Heart left ventricle (tissue), 16 donors: ENCODE results near the gene EEIG1. TPM values are rescaled to one million over a fixed set of nuclear protein-coding genes. Genes with fewer than 3 reads are reported as not detected.

Experiments used
- ATAC-seq, 4 donors: fragments of 200-7000 bp; cut with Tn5 transposase; one replicate each; pipeline ENCODE4 v1.9.1; 2020 to 2022; ENCODE audit warnings: moderate library complexity in 4 of 4, mild to moderate bottlenecking in 3 of 4, moderate number of reproducible peaks in 1 of 4
- DNase-seq, 5 donors: peaks; one replicate each; pipeline ENCODE4 v3.0.0-alpha.2; 2020
- H3K27ac ChIP-seq, 12 donors: fragments of 200-600 bp; sonication (generic) in 4 of 12; one replicate each; pipeline versions ENCODE4 v1.5.0 to v1.8.0; 2016 to 2022; ENCODE audit warnings: mild to moderate bottlenecking in 2 of 12
- H3K27me3 ChIP-seq, 9 donors: fragments of 200-600 bp; sonication (generic) in 2 of 9; one replicate each; pipeline versions ENCODE4 v1.5.1 to v1.8.0; 2016 to 2022; ENCODE audit warnings: mild to moderate bottlenecking in 3 of 9
- H3K36me3 ChIP-seq, 9 donors: fragments of 200-600 bp; sonication (generic) in 2 of 9; one replicate each; pipeline versions ENCODE4 v1.5.0 to v1.8.0; 2018 to 2022; ENCODE audit warnings: mild to moderate bottlenecking in 2 of 9
- H3K4me1 ChIP-seq, 12 donors: fragments of 200-600 bp; sonication (generic) in 4 of 12; one replicate each; pipeline versions ENCODE4 v1.5.0 to v1.8.0; 2016 to 2022; ENCODE audit warnings: mild to moderate bottlenecking in 3 of 12
- H3K4me3 ChIP-seq, 12 donors: fragments of 200-600 bp; sonication (generic) in 4 of 12; one replicate each; pipeline versions ENCODE4 v1.5.0 to v1.8.0; 2017 to 2022; ENCODE audit warnings: mild to moderate bottlenecking in 9 of 12, moderate library complexity in 4 of 12
- H3K9me3 ChIP-seq, 12 donors: fragments of 200-600 bp; sonication (generic) in 4 of 12; one replicate each; pipeline versions ENCODE4 v1.5.0 to v1.8.0; 2016 to 2022; ENCODE audit warnings: mild to moderate bottlenecking in 1 of 12
- POLR2A ChIP-seq, 2 donors: fragments of 450-650 bp; IDR thresholded peaks; one replicate each; pipeline ENCODE4 v1.6.1; 2017; ENCODE audit warnings: antibody characterized with exemption in 2 of 2, mild to moderate bottlenecking in 2 of 2, moderate library complexity in 2 of 2
- WGBS, 4 donors: extraction: QIAGEN DNeasy Blood & Tissue Kit in 2 of 4; methylation state at CpG; one replicate each; pipeline versions ENCODE4 v1.1.5 to v1.1.7; 2013 to 2018; 5-methylcytosine and 5-hydroxymethylcytosine counted together
- intact Hi-C, 10 donors: fragments of 100-400 bp; cut with DNase I; formaldehyde crosslinking; loops; one replicate each; pipeline versions ENCODE4 v1.11.1 to v1.14.2; 2022
- polyA plus RNA-seq, 2 donors: library from polyadenylated mRNA; stranded (reverse); fragments of 200-250 nt; gene quantifications; one replicate each; pipeline ENCODE4 v1.2.3, GENCODE V29; 2013
- total RNA-seq, 9 donors: library from RNA; depleted of rRNA in 2 of 9; stranded (reverse); fragments of >200 nt in 2 of 9; fragmentation: NEBNext Ultra II Directional in 3 of 9; extraction: Animal tissue kit (Norgen Biotek cat#: 25700) in 3 of 9; gene quantifications; one replicate each; pipeline versions ENCODE4 v1.1.0 to v1.2.4, GENCODE V29; 2016 to 2023
- TF ChIP-seq, protein P1 (sequence below), 12 donors: fragments of 200-600 bp; sonication (generic) in 4 of 12; IDR thresholded peaks; one replicate each; pipeline versions ENCODE4 v1.5.0 to v1.8.0; 2018 to 2022; ENCODE audit warnings: antibody characterized with exemption in 12 of 12, mild to moderate bottlenecking in 5 of 12
- donor health status: ischemic (EF 13 %, LVEDD 7.1; RV severe dilation, severe dysfunction).
- donor health status: healthy with polysubstance abuse.
- donor health status: DM: no; HTN: yes; CAD: no.
- donor health status: DM: no; HTN: no; CAD: no.
- donor health status: ischemic (EF 25% LVEDD 6.9; RV normal size, moderate dysfunction).
- donor health status: ischemic (EF 25% LVEDD 5.7; RV mildly dilated, moderate dysfunction).
- donor health status: healthy.
- donor health status: DM: yes; HTN: yes; CAD: no.
- donor health status: ischemic (EF 35%, LVEDD 5.7; RV mildly dilated, moderate dysfunction).
- donor health status: nonischemic (EF 11% LVEDD 7.7; RV severe dilation, severe dysfunction).
- donor health status: DM: yes; HTN: yes; CAD: no.
- donor health status: PGD.
- donor health status: ischemic (EF 29% LVEDD 5.4; RV normal size, mild dysfunction).
- donor health status: nonischemic (EF 23%, LVEDD 6.1; RV moderate dilation, normal function).

EEIG1 gene
- total and polyA plus RNA-seq, 11 donors, result 5.4 to 45.2 (median 20.1) TPM

DNA sequence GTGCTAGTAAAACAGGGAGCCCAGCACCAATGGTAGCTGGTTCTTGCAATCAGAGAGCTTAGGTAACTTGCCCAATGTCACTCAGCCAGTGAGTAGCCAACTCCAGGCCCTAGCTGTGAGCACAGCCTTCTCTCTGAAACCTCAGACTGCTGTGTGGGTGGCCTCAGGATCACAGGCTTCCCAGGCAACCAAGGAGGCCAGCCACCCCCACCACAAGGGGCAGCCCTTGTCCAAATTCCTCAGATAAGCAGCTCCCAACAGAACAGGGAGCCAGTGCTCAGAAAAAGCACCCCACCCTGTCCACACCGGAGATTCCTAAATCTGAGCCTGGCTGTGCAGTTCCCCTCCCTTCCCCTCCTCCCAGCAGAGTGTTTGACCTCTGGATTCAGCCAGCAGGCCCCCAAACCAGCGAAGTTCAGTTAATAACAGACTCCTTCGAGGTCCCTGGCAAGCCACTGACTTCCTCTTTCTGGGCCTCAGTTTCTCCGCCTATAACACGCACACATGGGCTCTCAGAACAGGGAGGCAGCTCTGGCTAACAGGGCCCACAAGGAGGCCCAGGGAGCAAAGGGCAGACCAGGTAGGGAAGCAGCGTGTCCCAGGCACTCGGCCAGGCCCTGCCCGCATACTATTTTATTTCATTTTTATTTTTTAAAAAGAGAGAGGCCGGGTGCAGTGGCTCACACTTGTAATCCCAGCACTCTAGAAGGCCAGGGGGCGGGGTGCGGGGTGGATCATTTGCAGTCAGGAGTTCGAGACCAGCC is 2.7 kb downstream of the EEIG1 start:
- 48 to 52% (median 51%) methylated on average over 12 of the region's 12 CpGs for WGBS, 4 donors
- H3K27ac ChIP-seq, result peak overlapping the region; percentile 70 to 96 (median 90)
- H3K27me3 ChIP-seq, result no peaks in the 10 kb centered on the region
- H3K4me1 ChIP-seq, result peaks cover 0 to 86% (median 74%) of the 10 kb centered on the region in 12 donors
- H3K9me3 ChIP-seq, result no peaks in the 10 kb centered on the region
- peak in 1 of 2 donors; percentile 14 for TF ChIP-seq POLR2A (IDR thresholded peaks at IDR 0.05)
- TF ChIP-seq, protein P1, sequence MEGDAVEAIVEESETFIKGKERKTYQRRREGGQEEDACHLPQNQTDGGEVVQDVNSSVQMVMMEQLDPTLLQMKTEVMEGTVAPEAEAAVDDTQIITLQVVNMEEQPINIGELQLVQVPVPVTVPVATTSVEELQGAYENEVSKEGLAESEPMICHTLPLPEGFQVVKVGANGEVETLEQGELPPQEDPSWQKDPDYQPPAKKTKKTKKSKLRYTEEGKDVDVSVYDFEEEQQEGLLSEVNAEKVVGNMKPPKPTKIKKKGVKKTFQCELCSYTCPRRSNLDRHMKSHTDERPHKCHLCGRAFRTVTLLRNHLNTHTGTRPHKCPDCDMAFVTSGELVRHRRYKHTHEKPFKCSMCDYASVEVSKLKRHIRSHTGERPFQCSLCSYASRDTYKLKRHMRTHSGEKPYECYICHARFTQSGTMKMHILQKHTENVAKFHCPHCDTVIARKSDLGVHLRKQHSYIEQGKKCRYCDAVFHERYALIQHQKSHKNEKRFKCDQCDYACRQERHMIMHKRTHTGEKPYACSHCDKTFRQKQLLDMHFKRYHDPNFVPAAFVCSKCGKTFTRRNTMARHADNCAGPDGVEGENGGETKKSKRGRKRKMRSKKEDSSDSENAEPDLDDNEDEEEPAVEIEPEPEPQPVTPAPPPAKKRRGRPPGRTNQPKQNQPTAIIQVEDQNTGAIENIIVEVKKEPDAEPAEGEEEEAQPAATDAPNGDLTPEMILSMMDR (IDR thresholded peaks at IDR 0.05), result peak in 4 of 12 donors; percentile 8 to 38 (median 34)
- intact Hi-C loops, result no loop called here
- ATAC-seq (peak; percentile 27 to 38 (median 32)), DNase-seq (peak; percentile 25 to 81 (median 68))
- peak overlapping the region in 10 of 12 donors; percentile 18 to 99 (median 84) for H3K4me3 ChIP-seq
- H3K36me3 ChIP-seq, result peaks cover 0 to 4% (median 0%) of the 10 kb centered on the region in 9 donors

GRCh38 chr9:127977009-127977883 is 3.5 kb downstream of the EEIG1 start:
- peak overlapping the region; percentile 70 to 96 (median 90) for H3K27ac ChIP-seq
- peaks cover 0 to 90% (median 82%) of the 10 kb centered on the region in 12 donors for H3K4me1 ChIP-seq
- H3K27me3 ChIP-seq, result no peaks in the 10 kb centered on the region
- H3K36me3 ChIP-seq, result peaks cover 0 to 4% (median 0%) of the 10 kb centered on the region in 9 donors
- DNase-seq, result peak in 2 of 5 donors; percentile 20 to 37
- H3K4me3 ChIP-seq, result peak overlapping the region in 10 of 12 donors; percentile 18 to 99 (median 84)
- intact Hi-C loops, result no loop called here
- ATAC-seq, result no peak
- TF ChIP-seq, protein P1 (IDR thresholded peaks at IDR 0.05), result no peak
- no peak for TF ChIP-seq POLR2A (IDR thresholded peaks at IDR 0.05)
- H3K9me3 ChIP-seq, result no peaks in the 10 kb centered on the region
- WGBS, 4 donors, result 57 to 84% (median 69%) methylated on average over 7 of the region's 7 CpGs

GRCh38 chr9:127976498-127976897 is 4.3 kb downstream of the EEIG1 start:
- H3K27me3 ChIP-seq, result no peaks in the 10 kb centered on the region
- no peak for TF ChIP-seq POLR2A (IDR thresholded peaks at IDR 0.05)
- TF ChIP-seq, protein P1 (IDR thresholded peaks at IDR 0.05), result no peak
- ATAC-seq, result no peak
- WGBS, 4 donors, result 63 to 79% (median 73%) methylated on average over 6 of the region's 6 CpGs
- H3K9me3 ChIP-seq, result no peaks in the 10 kb centered on the region
- peak overlapping the region in 9 of 12 donors; percentile 66 to 96 (median 90) for H3K27ac ChIP-seq
- H3K4me3 ChIP-seq, result peak overlapping the region in 2 of 12 donors; percentile 81 to 99
- H3K4me1 ChIP-seq, result peaks cover 0 to 92% (median 86%) of the 10 kb centered on the region in 12 donors
- H3K36me3 ChIP-seq, result peaks cover 0 to 4% (median 0%) of the 10 kb centered on the region in 9 donors
- DNase-seq, result peak in 2 of 5 donors; percentile 27 to 44
- intact Hi-C loops, result no loop called here
